Measurements from ENCODE around the gene SLC2A13. TPM values are rescaled to one million over a fixed set of nuclear protein-coding genes. Genes with fewer than 3 reads are reported as not detected.

Gene SLC2A13
- total and polyA plus RNA-seq, 2 donors from 2014 or later: 3.9 to 18.6 TPM

- intact Hi-C loops (cut with DNase I): no loop called here
- DNase-seq: no peak
- no peak overlapping the region for H3K9ac ChIP-seq (ENCODE audit: low read length in 3 of 3)
- H3K9me3 ChIP-seq (ENCODE audit: control insufficient read depth in 2 of 3, insufficient read depth in 1 of 3, low read length in 3 of 3): no peaks in the 10 kb centered on the region
- FAIRE-seq: no peak
- no peaks in the 10 kb centered on the region for H3K4me1 ChIP-seq (ENCODE audit: control insufficient read depth in 2 of 3, insufficient read depth in 2 of 3, low read depth in 1 of 3, low read length in 3 of 3)
- no peak for TF ChIP-seq CTCF (IDR thresholded peaks at IDR 0.05; ENCODE audit: borderline replicate concordance, extremely low read depth, insufficient read depth)
- H3K4me3 ChIP-seq (ENCODE audit: low read length in 3 of 3): no peak overlapping the region
- no peaks in the 10 kb centered on the region for H3K36me3 ChIP-seq (ENCODE audit: control insufficient read depth in 2 of 3, insufficient read depth in 3 of 3, low read length in 3 of 3)
- no peak overlapping the region for H3K27ac ChIP-seq (ENCODE audit: low read depth in 2 of 2, low read length in 2 of 2)
- H3K27me3 ChIP-seq (ENCODE audit: control insufficient read depth, insufficient read depth, low read length): no peaks in the 10 kb centered on the region
Observed at GRCh38 chr12:39988574-39988973, 117.3 kb downstream of the SLC2A13 start.

GRCh38 chr12:39986674-39987073, 119.2 kb downstream of the SLC2A13 start:
- no peak for FAIRE-seq
- intact Hi-C loops (cut with DNase I): no loop called here
- Histone ChIP-seq H3K27me3 (ENCODE audit: control insufficient read depth, insufficient read depth, low read length) (no peaks in the 10 kb centered on the region), H3K36me3 (ENCODE audit: control insufficient read depth in 2 of 3, insufficient read depth in 3 of 3, low read length in 3 of 3) (no peaks in the 10 kb centered on the region), H3K9me3 (ENCODE audit: control insufficient read depth in 2 of 3, insufficient read depth in 1 of 3, low read length in 3 of 3) (no peaks in the 10 kb centered on the region), H3K9ac (ENCODE audit: low read length in 3 of 3) (no peak overlapping the region), H3K4me1 (ENCODE audit: control insufficient read depth in 2 of 3, insufficient read depth in 2 of 3, low read depth in 1 of 3, low read length in 3 of 3) (no peaks in the 10 kb centered on the region), H3K27ac (ENCODE audit: low read depth in 2 of 2, low read length in 2 of 2) (no peak overlapping the region), H3K4me3 (ENCODE audit: low read length in 3 of 3) (no peak overlapping the region)
- DNase-seq: no peak
- TF ChIP-seq CTCF (IDR thresholded peaks at IDR 0.05; ENCODE audit: borderline replicate concordance, extremely low read depth, insufficient read depth): no peak

- no peak for TF ChIP-seq CTCF (IDR thresholded peaks at IDR 0.05; ENCODE audit: borderline replicate concordance, extremely low read depth, insufficient read depth)
- no peak for DNase-seq
- Histone ChIP-seq H3K27ac (ENCODE audit: low read depth in 2 of 2, low read length in 2 of 2) (no peak overlapping the region), H3K9me3 (ENCODE audit: control insufficient read depth in 2 of 3, insufficient read depth in 1 of 3, low read length in 3 of 3) (no peaks in the 10 kb centered on the region), H3K4me3 (ENCODE audit: low read length in 3 of 3) (no peak overlapping the region), H3K27me3 (ENCODE audit: control insufficient read depth, insufficient read depth, low read length) (no peaks in the 10 kb centered on the region), H3K4me1 (ENCODE audit: control insufficient read depth in 2 of 3, insufficient read depth in 2 of 3, low read depth in 1 of 3, low read length in 3 of 3) (no peaks in the 10 kb centered on the region), H3K36me3 (ENCODE audit: control insufficient read depth in 2 of 3, insufficient read depth in 3 of 3, low read length in 3 of 3) (no peaks in the 10 kb centered on the region), H3K9ac (ENCODE audit: low read length in 3 of 3) (no peak overlapping the region)
- FAIRE-seq: no peak
- intact Hi-C loops (cut with DNase I): no loop called here
Observed at GRCh38 chr12:39984670-39985069, 121.2 kb downstream of the SLC2A13 start.

GRCh38 chr12:39975374-39975918, 130.4 kb downstream of the SLC2A13 start:
- Histone ChIP-seq H3K27me3 (ENCODE audit: control insufficient read depth, insufficient read depth, low read length) (no peaks in the 10 kb centered on the region), H3K9me3 (ENCODE audit: control insufficient read depth in 2 of 3, insufficient read depth in 1 of 3, low read length in 3 of 3) (no peaks in the 10 kb centered on the region), H3K9ac (ENCODE audit: low read length in 3 of 3) (no peak overlapping the region), H3K27ac (ENCODE audit: low read depth in 2 of 2, low read length in 2 of 2) (no peak overlapping the region), H3K36me3 (ENCODE audit: control insufficient read depth in 2 of 3, insufficient read depth in 3 of 3, low read length in 3 of 3) (no peaks in the 10 kb centered on the region), H3K4me3 (ENCODE audit: low read length in 3 of 3) (no peak overlapping the region), H3K4me1 (ENCODE audit: control insufficient read depth in 2 of 3, insufficient read depth in 2 of 3, low read depth in 1 of 3, low read length in 3 of 3) (no peaks in the 10 kb centered on the region)
- no peak for DNase-seq
- TF ChIP-seq CTCF (IDR thresholded peaks at IDR 0.05; ENCODE audit: borderline replicate concordance, extremely low read depth, insufficient read depth): no peak
- no peak for FAIRE-seq
- intact Hi-C loops (cut with DNase I): no loop called here
